OCI-LY3 (cell line): ENCODE results near the gene SLCO1C1.

Experiments
- H2AFZ ChIP-seq: fragments of 200-600, 300-600 bp; shearing (Covaris generic); 2 replicates; pipeline ENCODE4 v1.6.0; 2014; ENCODE audit warnings: antibody characterized with exemption, low read depth, low read length
- H3K27ac ChIP-seq: fragments of 200-600, 300-600 bp; sonication (generic); 2 replicates; pipeline ENCODE4 v1.5.1; 2014; ENCODE audit warnings: mild to moderate bottlenecking, low read length, moderate library complexity, mixed read lengths
- H3K27me3 ChIP-seq: fragments of 200-600, 300-600 bp; sonication (generic); 2 replicates; pipeline ENCODE4 v1.6.1; 2014; ENCODE audit warnings: low read depth, low read length, mixed read lengths
- H3K36me3 ChIP-seq: fragments of 200-600, 300-600 bp; sonication (generic); replicated peaks from 2 replicates; pipeline ENCODE3; 2014; ENCODE audit warnings: low read depth, low read length, mixed read lengths
- H3K4me1 ChIP-seq: fragments of 300-600, 200-600 bp; sonication (generic); 2 replicates; pipeline ENCODE4 v1.6.1; 2014; ENCODE audit warnings: low read length, mixed read lengths
- H3K4me2 ChIP-seq: fragments of 200-600, 300-600 bp; sonication (generic); 2 replicates; pipeline ENCODE4 v1.6.1; 2014; ENCODE audit warnings: low read length, mixed read lengths
- H3K4me3 ChIP-seq: fragments of 300-600, 200-600 bp; sonication (generic); 2 replicates; pipeline ENCODE4 v1.5.1; 2014; ENCODE audit warnings: antibody characterized with exemption, mild to moderate bottlenecking, low read length, moderate library complexity
- H3K79me2 ChIP-seq: fragments of 300-600, 200-600 bp; shearing (Covaris generic); 2 replicates; pipeline ENCODE4 v1.6.1; 2014; ENCODE audit warnings: mild to moderate bottlenecking, low read length, mixed read lengths
- H3K9ac ChIP-seq: fragments of 300-600, 200-600 bp; shearing (Covaris generic); 2 replicates; pipeline ENCODE4 v1.6.0; 2014; ENCODE audit warnings: mild to moderate bottlenecking, low read length, moderate library complexity
- H3K9me3 ChIP-seq: fragments of 200-600, 300-600 bp; shearing (Covaris generic); 2 replicates; pipeline ENCODE4 v1.6.1; 2014; ENCODE audit warnings: low read length, mixed read lengths; ENCODE audit not compliant: insufficient read depth
- H4K20me1 ChIP-seq: fragments of 200-600, 300-600 bp; sonication (generic); 2 replicates; pipeline ENCODE4 v1.6.1; 2016; ENCODE audit warnings: low read length, mixed read lengths; ENCODE audit not compliant: insufficient read depth
- EZH2phosphoT487 ChIP-seq: fragments of 200-600 bp; shearing (Covaris generic); IDR thresholded peaks from 2 replicates; pipeline ENCODE4 v1.6.1; 2018; ENCODE audit warnings: antibody characterized with exemption, mixed run types, low read depth
- TF ChIP-seq, protein P1 (sequence below): fragments of 200-600, 300-600 bp; sonication (generic); IDR thresholded peaks from 2 replicates; pipeline ENCODE4 v1.5.1; 2014; ENCODE audit warnings: antibody characterized with exemption, low read length, low read depth

Gene SLCO1C1, protein sequence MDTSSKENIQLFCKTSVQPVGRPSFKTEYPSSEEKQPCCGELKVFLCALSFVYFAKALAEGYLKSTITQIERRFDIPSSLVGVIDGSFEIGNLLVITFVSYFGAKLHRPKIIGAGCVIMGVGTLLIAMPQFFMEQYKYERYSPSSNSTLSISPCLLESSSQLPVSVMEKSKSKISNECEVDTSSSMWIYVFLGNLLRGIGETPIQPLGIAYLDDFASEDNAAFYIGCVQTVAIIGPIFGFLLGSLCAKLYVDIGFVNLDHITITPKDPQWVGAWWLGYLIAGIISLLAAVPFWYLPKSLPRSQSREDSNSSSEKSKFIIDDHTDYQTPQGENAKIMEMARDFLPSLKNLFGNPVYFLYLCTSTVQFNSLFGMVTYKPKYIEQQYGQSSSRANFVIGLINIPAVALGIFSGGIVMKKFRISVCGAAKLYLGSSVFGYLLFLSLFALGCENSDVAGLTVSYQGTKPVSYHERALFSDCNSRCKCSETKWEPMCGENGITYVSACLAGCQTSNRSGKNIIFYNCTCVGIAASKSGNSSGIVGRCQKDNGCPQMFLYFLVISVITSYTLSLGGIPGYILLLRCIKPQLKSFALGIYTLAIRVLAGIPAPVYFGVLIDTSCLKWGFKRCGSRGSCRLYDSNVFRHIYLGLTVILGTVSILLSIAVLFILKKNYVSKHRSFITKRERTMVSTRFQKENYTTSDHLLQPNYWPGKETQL

DNA sequence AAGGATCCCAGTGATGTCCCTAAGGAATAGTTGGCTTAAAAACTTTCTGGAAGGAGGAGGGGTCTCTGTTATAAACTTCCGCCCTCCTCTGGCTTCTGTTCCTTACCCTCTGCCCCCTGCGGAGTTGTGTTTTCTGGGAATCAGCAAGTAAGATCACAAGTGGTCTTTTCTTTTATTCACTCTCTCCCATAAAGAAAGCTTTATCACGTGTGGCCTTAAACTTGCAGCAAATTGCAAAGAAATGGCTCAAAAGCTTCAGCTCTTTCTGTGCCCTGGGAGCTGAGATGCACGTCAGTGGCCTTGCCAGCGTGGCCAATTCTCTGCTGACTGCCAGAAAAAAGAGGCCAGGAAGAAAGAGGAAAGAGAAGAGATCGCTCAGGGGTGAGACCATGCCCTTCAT is at the start of gene SLCO1C1:
TSS of gene SLCO1C1 (plus strand) at position 101 of the 400 bp plus-strand sequence. CDS start 4,245 bp downstream, outside the sequence.
- H3K27me3 ChIP-seq, result no peaks in the 10 kb centered on the region
- no peaks in the 10 kb centered on the region for H3K36me3 ChIP-seq
- H3K4me1 ChIP-seq, result no peaks in the 10 kb centered on the region
- no peak within 1 kb of the TSS for H3K9ac ChIP-seq
- TF ChIP-seq EZH2phosphoT487, result no peak
- TF ChIP-seq, protein P1, sequence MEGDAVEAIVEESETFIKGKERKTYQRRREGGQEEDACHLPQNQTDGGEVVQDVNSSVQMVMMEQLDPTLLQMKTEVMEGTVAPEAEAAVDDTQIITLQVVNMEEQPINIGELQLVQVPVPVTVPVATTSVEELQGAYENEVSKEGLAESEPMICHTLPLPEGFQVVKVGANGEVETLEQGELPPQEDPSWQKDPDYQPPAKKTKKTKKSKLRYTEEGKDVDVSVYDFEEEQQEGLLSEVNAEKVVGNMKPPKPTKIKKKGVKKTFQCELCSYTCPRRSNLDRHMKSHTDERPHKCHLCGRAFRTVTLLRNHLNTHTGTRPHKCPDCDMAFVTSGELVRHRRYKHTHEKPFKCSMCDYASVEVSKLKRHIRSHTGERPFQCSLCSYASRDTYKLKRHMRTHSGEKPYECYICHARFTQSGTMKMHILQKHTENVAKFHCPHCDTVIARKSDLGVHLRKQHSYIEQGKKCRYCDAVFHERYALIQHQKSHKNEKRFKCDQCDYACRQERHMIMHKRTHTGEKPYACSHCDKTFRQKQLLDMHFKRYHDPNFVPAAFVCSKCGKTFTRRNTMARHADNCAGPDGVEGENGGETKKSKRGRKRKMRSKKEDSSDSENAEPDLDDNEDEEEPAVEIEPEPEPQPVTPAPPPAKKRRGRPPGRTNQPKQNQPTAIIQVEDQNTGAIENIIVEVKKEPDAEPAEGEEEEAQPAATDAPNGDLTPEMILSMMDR, result no peak
- no peaks in the 10 kb centered on the region for H3K79me2 ChIP-seq
- H3K27ac ChIP-seq, result no peak within 1 kb of the TSS
- no peaks in the 10 kb centered on the region for H3K9me3 ChIP-seq
- H4K20me1 ChIP-seq, result no peaks in the 10 kb centered on the region
- no peak within 1 kb of the TSS for H3K4me3 ChIP-seq
- H2AFZ ChIP-seq, result no peak within 1 kb of the TSS
- no peak within 1 kb of the TSS for H3K4me2 ChIP-seq

DNA sequence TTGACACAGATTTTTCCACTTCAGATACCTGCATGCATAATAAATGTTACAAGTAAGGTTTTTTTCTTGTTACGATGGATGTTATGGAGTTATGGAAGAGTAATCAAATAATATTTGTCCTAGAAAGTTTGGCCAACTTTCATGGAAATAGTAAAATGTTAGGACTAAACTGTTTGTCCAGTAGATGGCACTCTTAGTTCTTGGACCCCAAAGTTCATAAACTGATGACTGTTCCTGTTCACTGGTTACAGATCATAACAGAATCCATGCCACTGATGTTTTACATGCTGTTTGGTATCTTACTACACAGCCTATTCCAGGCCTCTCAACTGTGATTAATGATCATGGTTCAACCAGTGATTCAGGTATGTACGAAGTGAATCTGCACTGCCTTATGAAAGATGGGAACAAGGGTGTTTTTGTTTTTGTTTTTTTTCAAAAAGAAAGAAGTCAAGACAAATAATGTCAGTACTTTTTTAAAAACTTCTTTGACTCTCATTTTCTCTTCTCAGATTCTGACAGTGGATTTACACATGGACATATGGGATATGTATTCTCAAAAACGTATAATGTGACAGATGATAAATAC is 48.8 kb upstream of the SLCO1C1 start:
- TF ChIP-seq EZH2phosphoT487, result no peak
- TF ChIP-seq, protein P1, result peak; percentile 77
- no peaks in the 10 kb centered on the region for H4K20me1 ChIP-seq
- H3K4me2 ChIP-seq, result peak overlapping the region; percentile 31
- no peak overlapping the region for H2AFZ ChIP-seq
- H3K9me3 ChIP-seq, result no peaks in the 10 kb centered on the region
- no peak overlapping the region for H3K4me3 ChIP-seq
- H3K4me1 ChIP-seq, result no peaks in the 10 kb centered on the region
- H3K27me3 ChIP-seq, result no peaks in the 10 kb centered on the region
- H3K79me2 ChIP-seq, result no peaks in the 10 kb centered on the region
- no peaks in the 10 kb centered on the region for H3K36me3 ChIP-seq
- no peak overlapping the region for H3K9ac ChIP-seq
- no peak overlapping the region for H3K27ac ChIP-seq

DNA sequence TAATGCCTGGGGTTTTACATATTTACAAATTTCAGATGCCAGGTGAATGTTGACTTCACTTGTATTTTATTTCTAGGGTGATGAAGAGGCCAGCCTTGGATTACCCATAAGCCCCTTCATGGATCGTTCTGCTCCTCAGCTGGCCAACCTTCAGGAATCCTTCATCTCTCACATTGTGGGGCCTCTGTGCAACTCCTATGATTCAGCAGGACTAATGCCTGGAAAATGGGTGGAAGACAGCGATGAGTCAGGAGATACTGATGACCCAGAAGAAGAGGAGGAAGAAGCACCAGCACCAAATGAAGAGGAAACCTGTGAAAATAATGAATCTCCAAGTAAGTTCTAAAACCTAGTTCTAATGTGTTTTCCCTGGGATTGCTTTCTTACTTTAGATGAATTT is 41.3 kb upstream of the SLCO1C1 start:
- Histone ChIP-seq H3K4me1 (no peaks in the 10 kb centered on the region), H3K9me3 (no peaks in the 10 kb centered on the region), H3K27me3 (no peaks in the 10 kb centered on the region), H3K36me3 (no peaks in the 10 kb centered on the region), H3K4me3 (no peak overlapping the region), H3K79me2 (no peaks in the 10 kb centered on the region), H3K9ac (no peak overlapping the region), H2AFZ (no peak overlapping the region), H3K4me2 (no peak overlapping the region), H3K27ac (no peak overlapping the region), H4K20me1 (no peaks in the 10 kb centered on the region)
- TF ChIP-seq, protein P1, result no peak
- TF ChIP-seq EZH2phosphoT487, result no peak

DNA sequence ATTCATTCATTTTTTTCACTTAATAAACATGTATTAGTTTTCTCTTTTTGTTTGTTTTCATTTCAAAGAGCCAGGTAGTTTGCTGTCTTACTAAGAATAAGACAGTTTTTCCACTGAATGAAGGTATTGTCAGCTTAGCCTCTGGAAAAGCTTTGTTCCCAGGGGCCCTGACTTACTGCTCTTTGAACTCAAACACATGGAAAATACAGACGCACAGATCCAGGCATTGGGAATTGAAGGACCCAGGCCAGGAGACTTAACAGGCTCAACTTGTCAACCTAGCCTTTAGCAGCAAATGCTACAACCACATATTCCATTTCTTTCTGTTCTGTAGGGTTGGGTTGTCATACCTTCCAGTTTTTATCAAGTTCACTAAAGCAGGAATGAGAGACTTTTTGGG is 38.5 kb upstream of the SLCO1C1 start:
- no peaks in the 10 kb centered on the region for H3K79me2 ChIP-seq
- H3K36me3 ChIP-seq, result no peaks in the 10 kb centered on the region
- no peak overlapping the region for H3K4me2 ChIP-seq
- H3K4me3 ChIP-seq, result no peak overlapping the region
- no peaks in the 10 kb centered on the region for H3K9me3 ChIP-seq
- H2AFZ ChIP-seq, result no peak overlapping the region
- no peak for TF ChIP-seq EZH2phosphoT487
- TF ChIP-seq, protein P1, result no peak
- no peak overlapping the region for H3K27ac ChIP-seq
- no peaks in the 10 kb centered on the region for H4K20me1 ChIP-seq
- no peak overlapping the region for H3K9ac ChIP-seq
- no peaks in the 10 kb centered on the region for H3K27me3 ChIP-seq
- H3K4me1 ChIP-seq, result no peaks in the 10 kb centered on the region
